Natural killer cell (primary cell): ENCODE results near the gene EEIG2. TPM values are rescaled to one million over a fixed set of nuclear protein-coding genes. Genes with fewer than 3 reads are reported as not detected.
"Not testable (repeated sequence)": the region's sequence is repeated elsewhere in the genome, so short reads cannot be mapped to it uniquely, and the experiment has no call there.

Experiments
- ATAC-seq, 3 donors: fragments of 150-1000 bp in 2 of 3; fragments of 200-7000 bp in 1 of 3; cut with Tn5 transposase; 1 replicate in 1 of 3; 2 replicates in 2 of 3; pipeline ENCODE4 v1.10.0; 2021; ENCODE audit warnings: mild to moderate bottlenecking in 2 of 3, moderate library complexity in 2 of 3
- DNase-seq, 2 donors: peaks; one replicate each; pipeline versions ENCODE4 v3.0.0 to v3.0.0-alpha.2; 2013 to 2021; ENCODE audit warnings: mixed read lengths in 1 of 2
- H3K27ac ChIP-seq: one replicate; pipeline ENCODE4 v1.5.1; 2013; ENCODE audit warnings: mild to moderate bottlenecking, low read length
- H3K27me3 ChIP-seq: one replicate; pipeline ENCODE4 v1.6.1; 2013; ENCODE audit warnings: low read length; ENCODE audit not compliant: control insufficient read depth, insufficient read depth
- H3K36me3 ChIP-seq: one replicate; pipeline ENCODE4 v1.6.1; 2013; ENCODE audit warnings: low read length; ENCODE audit not compliant: control insufficient read depth, insufficient read depth
- H3K4me1 ChIP-seq: one replicate; pipeline ENCODE4 v1.6.1; 2013; ENCODE audit warnings: low read length; ENCODE audit not compliant: control insufficient read depth, insufficient read depth
- H3K4me3 ChIP-seq: one replicate; pipeline ENCODE4 v1.5.1; 2013; ENCODE audit warnings: low read length
- H3K9me3 ChIP-seq: one replicate; pipeline ENCODE4 v1.6.1; 2013; ENCODE audit warnings: low read length; ENCODE audit not compliant: control insufficient read depth, insufficient read depth
- H3K27ac Mint-ChIP-seq, 2 donors: one replicate each; pipeline ENCODE4 v1.8.0; 2022; ENCODE audit warnings: mild to moderate bottlenecking in 2 of 2, mixed read lengths in 2 of 2, moderate library complexity in 1 of 2
- H3K27me3 Mint-ChIP-seq, 2 donors: one replicate each; pipeline ENCODE4 v1.8.0; 2022; ENCODE audit warnings: low read depth in 2 of 2, mixed read lengths in 2 of 2
- H3K36me3 Mint-ChIP-seq: one replicate; pipeline ENCODE4 v1.8.0; 2022; ENCODE audit warnings: mixed read lengths
- H3K4me1 Mint-ChIP-seq, 2 donors: one replicate each; pipeline ENCODE4 v1.8.0; 2022; ENCODE audit warnings: mixed read lengths in 2 of 2
- H3K4me3 Mint-ChIP-seq: one replicate; pipeline ENCODE4 v1.8.0; 2022; ENCODE audit warnings: mild to moderate bottlenecking, moderate library complexity, mixed read lengths
- H3K9me3 Mint-ChIP-seq, 2 donors: one replicate each; pipeline ENCODE4 v1.8.0; 2022; ENCODE audit warnings: mixed read lengths in 2 of 2
- CTCF ChIP-seq: fragments of 200-600 bp; IDR thresholded peaks from one replicate; pipeline ENCODE4 v1.8.0; 2022; ENCODE audit warnings: antibody characterized with exemption
- WGBS: methylation state at CpG from one replicate; pipeline ENCODE4 v1.1.7; 2013; ENCODE audit warnings: missing lambda C conversion rate; ENCODE audit not compliant: insufficient coverage; 5-methylcytosine and 5-hydroxymethylcytosine counted together
- intact Hi-C: fragments of 100-400 bp; cut with micrococcal nuclease; formaldehyde crosslinking; loops from one replicate; pipeline ENCODE4 v1.14.2; 2022
- total RNA-seq, 4 donors: library from RNA; stranded (reverse); fragments of 120-200 nt in 1 of 4; gene quantifications; one replicate each; pipeline versions ENCODE4 v1.2.3 to v1.2.4, GENCODE V29; 2013 to 2022

Gene EEIG2
- total RNA-seq, 3 donors from 2014 or later (not counting 1 experiment from before 2014, with no cell fraction given) = 18.2 to 23.9 (median 20.3) TPM

- Mint-ChIP-seq H3K36me3 (no peaks in the 10 kb centered on the region), H3K4me1 (no peaks in the 10 kb centered on the region), H3K4me3 (no peak overlapping the region), H3K27ac (no peak overlapping the region), H3K27me3 (peaks cover 37 to 44% of the 10 kb centered on the region in 2 donors), H3K9me3 (no peaks in the 10 kb centered on the region)
- H3K4me1 ChIP-seq = no peaks in the 10 kb centered on the region
- H3K27me3 ChIP-seq = no peaks in the 10 kb centered on the region
- no peak overlapping the region for H3K4me3 ChIP-seq
- intact Hi-C loops = no loop called here
- WGBS = 67% methylated on average over 1 of the region's 1 CpG
- H3K36me3 ChIP-seq = no peaks in the 10 kb centered on the region
- ATAC-seq (no peak), DNase-seq (no peak)
- TF ChIP-seq CTCF = no peak
- H3K27ac ChIP-seq = no peak overlapping the region
- H3K9me3 ChIP-seq = no peaks in the 10 kb centered on the region
Observed at GRCh38 chr1:108540977-108541376, 18.9 kb upstream of the EEIG2 start.

GRCh38 chr1:108541861-108542260 is 18.0 kb upstream of the EEIG2 start:
- intact Hi-C loops = no loop called here
- TF ChIP-seq CTCF = no peak
- H3K27me3 ChIP-seq = no peaks in the 10 kb centered on the region
- H3K4me1 Mint-ChIP-seq = no peaks in the 10 kb centered on the region
- WGBS = 85% methylated on average over 1 of the region's 2 CpGs
- H3K4me3 ChIP-seq = no peak overlapping the region
- no peaks in the 10 kb centered on the region for H3K36me3 ChIP-seq
- H3K9me3 Mint-ChIP-seq = no peaks in the 10 kb centered on the region
- H3K27me3 Mint-ChIP-seq = peaks cover 37 to 44% of the 10 kb centered on the region in 2 donors
- no peaks in the 10 kb centered on the region for H3K36me3 Mint-ChIP-seq
- ATAC-seq (no peak), DNase-seq (no peak)
- H3K9me3 ChIP-seq = no peaks in the 10 kb centered on the region
- H3K27ac ChIP-seq = no peak overlapping the region
- H3K27ac Mint-ChIP-seq = no peak overlapping the region
- no peaks in the 10 kb centered on the region for H3K4me1 ChIP-seq
- no peak overlapping the region for H3K4me3 Mint-ChIP-seq

GRCh38 chr1:108547493-108547892 is 12.4 kb upstream of the EEIG2 start:
- H3K4me1 Mint-ChIP-seq, intact Hi-C loops, H3K4me3 Mint-ChIP-seq, H3K36me3 Mint-ChIP-seq, DNase-seq, ATAC-seq, H3K27me3 ChIP-seq, H3K27ac Mint-ChIP-seq, H3K36me3 ChIP-seq, H3K9me3 ChIP-seq, H3K27ac ChIP-seq, H3K9me3 Mint-ChIP-seq, H3K4me1 ChIP-seq, H3K4me3 ChIP-seq: not testable (repeated sequence)
- peaks cover 14 to 24% of the 10 kb centered on the region in 2 donors for H3K27me3 Mint-ChIP-seq
- WGBS = 94% methylated on average over 2 of the region's 4 CpGs

- no peaks in the 10 kb centered on the region for H3K9me3 ChIP-seq
- Mint-ChIP-seq H3K27me3 (no peaks in the 10 kb centered on the region), H3K4me1 (no peaks in the 10 kb centered on the region), H3K27ac (no peak overlapping the region), H3K9me3 (no peaks in the 10 kb centered on the region), H3K36me3 (no peaks in the 10 kb centered on the region), H3K4me3 (no peak overlapping the region)
- H3K4me1 ChIP-seq = peaks cover 4% of the 10 kb centered on the region
- intact Hi-C loops = no loop called here
- 100% methylated on average over 1 of the region's 2 CpGs for WGBS
- no peak for TF ChIP-seq CTCF
- no peak overlapping the region for H3K4me3 ChIP-seq
- no peaks in the 10 kb centered on the region for H3K27me3 ChIP-seq
- H3K27ac ChIP-seq = no peak overlapping the region
- no peaks in the 10 kb centered on the region for H3K36me3 ChIP-seq
- peak in 2 of 3 donors; percentile 24 to 32 for ATAC-seq
- DNase-seq = no peak
Observed at GRCh38 chr1:108551137-108551862, 8.6 kb upstream of the EEIG2 start.
